HT1080 (cell line): Measurements from ENCODE around the gene PRELID2. TPM values are rescaled to one million over a fixed set of nuclear protein-coding genes. Genes with fewer than 3 reads are reported as not detected.
"Not testable (repeated sequence)": the region's sequence is repeated elsewhere in the genome, so short reads cannot be mapped to it uniquely, and the experiment has no call there.

Experiments
- DNase-seq: peaks from one replicate; pipeline ENCODE4 v3.0.0-alpha.2; 2015; ENCODE audit warnings: low read depth
- total RNA-seq: library from RNA; depleted of rRNA; stranded (reverse); fragments of >200 nt; shearing (Covaris generic); gene quantifications from 2 replicates; pipeline ENCODE4 v1.2.3, GENCODE V29; 2014

PRELID2 gene
- total RNA-seq, 1 experiment from 2014 or later = 13.9 TPM

GRCh38 chr5:145840458-145841132, 5.5 kb upstream of the PRELID2 start:
- DNase-seq = no peak

- no peak for DNase-seq
These were observed 3.1 kb upstream of the PRELID2 start for GRCh38 chr5:145838276-145838675.

- DNase-seq = not testable (repeated sequence)
These were observed 1.1 kb upstream of the PRELID2 start for GRCh38 chr5:145836241-145836640.

GRCh38 chr5:145835848-145836239, 702 bp upstream of the PRELID2 start:
- no peak for DNase-seq

- DNase-seq = no peak
These were observed 607 bp downstream of the PRELID2 start for GRCh38 chr5:145834554-145834916.

- no peak for DNase-seq
These were observed 1.4 kb downstream of the PRELID2 start for GRCh38 chr5:145833631-145834200.

GRCh38 chr5:145830594-145830993, 4.5 kb downstream of the PRELID2 start:
- no peak for DNase-seq

GRCh38 chr5:145829708-145830361, 5.3 kb downstream of the PRELID2 start:
- DNase-seq = no peak

- no peak for DNase-seq
These were observed 8.1 kb downstream of the PRELID2 start for GRCh38 chr5:145826895-145827674.

- DNase-seq = peak; percentile 44
These were observed 9.4 kb downstream of the PRELID2 start for GRCh38 chr5:145825751-145826180.

- no peak for DNase-seq
These were observed 11.1 kb downstream of the PRELID2 start for GRCh38 chr5:145824040-145824439.

GRCh38 chr5:145818604-145819003, 16.5 kb downstream of the PRELID2 start:
- no peak for DNase-seq

GRCh38 chr5:145812877-145813276, 22.3 kb downstream of the PRELID2 start:
- no peak for DNase-seq

- peak; percentile 59 for DNase-seq
These were observed 23.1 kb downstream of the PRELID2 start for GRCh38 chr5:145811834-145812625.

GRCh38 chr5:145806923-145807322, 28.2 kb downstream of the PRELID2 start:
- DNase-seq = no peak

- DNase-seq = no peak
These were observed 29.3 kb downstream of the PRELID2 start for GRCh38 chr5:145805819-145806218.

- no peak for DNase-seq
These were observed 30.4 kb downstream of the PRELID2 start for GRCh38 chr5:145804701-145805100.

- DNase-seq = no peak
These were observed 31.8 kb downstream of the PRELID2 start for GRCh38 chr5:145803112-145804004.

GRCh38 chr5:145801195-145801594, 33.9 kb downstream of the PRELID2 start:
- DNase-seq = no peak

GRCh38 chr5:145800181-145800580, 35.0 kb downstream of the PRELID2 start:
- DNase-seq = no peak
